Choroid plexus epithelial cell (primary cell): ENCODE measurements around the gene ABHD14A.

Source experiments
- DNase-seq: peaks from one replicate; pipeline ENCODE4 v3.0.0-alpha.2; 2010; ENCODE audit warnings: low read depth
- H3K4me3 ChIP-seq: 2 replicates; pipeline ENCODE4 v1.5.1; 2011; ENCODE audit warnings: low read depth, mild to moderate bottlenecking, control low read depth, low read length, moderate library complexity
- TF ChIP-seq, protein P1 (sequence below): conservative IDR thresholded peaks from 2 replicates; pipeline ENCODE4 v1.5.1; 2011; ENCODE audit warnings: low read depth, mild to moderate bottlenecking, control low read depth, inconsistent platforms, low read length, moderate library complexity

Gene ABHD14A

DNA sequence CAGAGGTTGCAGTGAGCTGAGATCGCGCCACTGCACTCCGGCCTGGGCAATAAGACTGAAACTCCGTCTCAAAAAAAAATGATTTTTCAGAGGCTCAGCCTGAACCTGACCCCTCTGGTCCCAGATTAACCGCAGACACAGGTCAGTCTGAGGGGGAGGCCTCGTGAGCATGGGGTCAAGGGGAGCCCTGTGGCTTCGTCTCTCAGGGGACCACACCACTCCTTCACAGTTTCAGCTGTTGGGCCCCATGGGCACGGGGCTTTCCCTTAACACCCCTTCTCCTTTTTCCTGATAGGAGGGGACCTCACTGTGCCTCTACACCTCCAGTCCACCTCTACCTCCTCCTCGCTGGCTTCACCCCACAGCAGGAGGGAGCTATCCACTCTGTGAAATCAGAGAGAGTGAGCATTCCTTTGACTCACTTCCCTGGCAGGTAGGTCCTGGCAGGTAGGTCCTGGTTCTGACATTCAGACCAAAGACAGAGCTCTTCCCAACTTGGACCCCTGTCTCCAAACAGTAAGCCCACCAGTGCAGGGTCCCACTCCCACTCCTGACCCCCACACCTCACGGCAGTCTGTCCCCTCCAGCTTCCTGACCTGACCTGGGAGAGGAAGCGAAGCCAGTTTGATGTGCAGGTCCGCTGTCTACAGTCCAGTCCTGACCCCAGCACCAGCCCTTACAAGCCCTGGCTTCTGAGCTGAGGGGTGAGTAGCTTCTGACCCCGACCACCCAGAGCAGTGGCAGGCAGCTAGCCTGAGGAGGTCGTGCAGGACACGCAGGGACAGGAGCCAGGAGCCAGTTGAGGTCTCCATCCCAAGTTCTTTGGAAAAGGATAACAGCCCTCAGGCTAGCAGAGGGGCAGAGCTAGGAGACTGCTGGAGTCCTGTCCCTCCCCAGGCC lies 42.1 kb upstream of the ABHD14A start:
- TF ChIP-seq, protein P1, sequence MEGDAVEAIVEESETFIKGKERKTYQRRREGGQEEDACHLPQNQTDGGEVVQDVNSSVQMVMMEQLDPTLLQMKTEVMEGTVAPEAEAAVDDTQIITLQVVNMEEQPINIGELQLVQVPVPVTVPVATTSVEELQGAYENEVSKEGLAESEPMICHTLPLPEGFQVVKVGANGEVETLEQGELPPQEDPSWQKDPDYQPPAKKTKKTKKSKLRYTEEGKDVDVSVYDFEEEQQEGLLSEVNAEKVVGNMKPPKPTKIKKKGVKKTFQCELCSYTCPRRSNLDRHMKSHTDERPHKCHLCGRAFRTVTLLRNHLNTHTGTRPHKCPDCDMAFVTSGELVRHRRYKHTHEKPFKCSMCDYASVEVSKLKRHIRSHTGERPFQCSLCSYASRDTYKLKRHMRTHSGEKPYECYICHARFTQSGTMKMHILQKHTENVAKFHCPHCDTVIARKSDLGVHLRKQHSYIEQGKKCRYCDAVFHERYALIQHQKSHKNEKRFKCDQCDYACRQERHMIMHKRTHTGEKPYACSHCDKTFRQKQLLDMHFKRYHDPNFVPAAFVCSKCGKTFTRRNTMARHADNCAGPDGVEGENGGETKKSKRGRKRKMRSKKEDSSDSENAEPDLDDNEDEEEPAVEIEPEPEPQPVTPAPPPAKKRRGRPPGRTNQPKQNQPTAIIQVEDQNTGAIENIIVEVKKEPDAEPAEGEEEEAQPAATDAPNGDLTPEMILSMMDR = no peak
- DNase-seq = no peak

DNA sequence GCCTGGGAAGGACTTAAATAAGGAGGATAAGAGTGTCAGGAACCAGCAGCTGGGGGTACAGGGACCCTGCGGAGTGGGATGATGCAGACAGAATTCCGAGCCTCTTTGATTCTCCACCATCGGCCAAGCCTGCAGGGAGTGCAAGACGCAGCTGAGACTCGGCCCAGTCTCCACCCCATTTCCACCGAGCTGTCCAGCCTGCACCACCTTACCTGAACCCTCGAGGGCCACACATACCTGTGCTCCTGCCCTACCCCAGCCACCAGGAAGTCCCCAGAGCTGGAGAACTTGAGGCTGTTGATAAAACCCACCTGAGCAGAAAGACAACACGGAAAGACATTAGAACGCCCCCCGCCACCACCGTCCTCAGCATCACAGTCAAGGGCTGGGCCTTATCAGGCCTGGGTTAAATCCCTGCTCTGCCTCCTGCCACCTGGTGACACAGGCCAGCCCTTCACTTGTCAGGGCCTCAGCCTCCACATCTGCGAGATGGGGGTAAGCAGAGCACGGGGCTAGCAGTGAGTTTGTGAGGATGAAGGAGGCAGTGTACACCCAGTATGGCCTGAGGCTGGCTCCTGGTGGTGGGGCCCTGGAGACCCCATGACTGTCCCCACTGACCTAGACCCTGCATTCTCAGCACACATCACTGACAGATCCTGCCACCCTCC lies 41.3 kb upstream of the ABHD14A start:
- H3K4me3 ChIP-seq = no peak overlapping the region
- TF ChIP-seq, protein P1 = no peak
- DNase-seq = no peak

More for the DNA sequence above, 42.1 kb upstream of the ABHD14A start:
- no peak overlapping the region for H3K4me3 ChIP-seq

DNA sequence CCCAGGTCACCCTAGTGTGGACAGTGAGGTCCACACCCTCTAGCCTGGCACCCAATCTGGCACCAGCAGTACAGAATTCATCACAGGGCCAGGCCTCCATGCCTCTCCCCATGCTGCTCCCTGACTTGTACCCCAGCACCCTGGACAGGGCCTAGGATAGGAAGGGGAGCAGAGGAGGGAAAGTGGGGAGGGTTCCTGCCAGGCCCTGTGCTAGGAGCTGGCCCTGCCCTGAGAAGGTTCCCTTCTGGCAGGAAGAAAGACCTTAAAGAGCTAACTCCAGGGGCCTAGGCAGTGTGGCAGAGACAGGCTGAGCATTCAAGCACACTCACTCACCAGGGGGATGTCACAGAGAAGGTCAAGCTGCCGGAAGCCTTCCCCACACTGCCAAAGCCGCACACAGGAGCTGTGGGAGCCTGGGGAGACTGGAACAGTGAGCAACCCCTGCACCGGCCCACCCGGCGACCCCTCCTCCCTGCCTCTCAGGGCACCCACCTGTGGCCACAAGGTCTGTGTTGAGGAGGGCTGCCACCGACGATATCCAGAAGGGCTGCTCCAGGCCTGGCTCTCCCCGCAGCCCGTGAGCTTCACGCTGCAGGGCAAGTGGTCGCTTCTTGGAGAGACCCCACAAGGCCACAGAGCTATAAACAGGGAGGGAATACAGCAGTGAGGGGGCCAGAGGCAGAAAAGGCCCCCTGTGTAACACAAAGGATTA lies 40.6 kb upstream of the ABHD14A start:
- TF ChIP-seq, protein P1 = no peak
- no peak overlapping the region for H3K4me3 ChIP-seq
- DNase-seq = no peak

DNA sequence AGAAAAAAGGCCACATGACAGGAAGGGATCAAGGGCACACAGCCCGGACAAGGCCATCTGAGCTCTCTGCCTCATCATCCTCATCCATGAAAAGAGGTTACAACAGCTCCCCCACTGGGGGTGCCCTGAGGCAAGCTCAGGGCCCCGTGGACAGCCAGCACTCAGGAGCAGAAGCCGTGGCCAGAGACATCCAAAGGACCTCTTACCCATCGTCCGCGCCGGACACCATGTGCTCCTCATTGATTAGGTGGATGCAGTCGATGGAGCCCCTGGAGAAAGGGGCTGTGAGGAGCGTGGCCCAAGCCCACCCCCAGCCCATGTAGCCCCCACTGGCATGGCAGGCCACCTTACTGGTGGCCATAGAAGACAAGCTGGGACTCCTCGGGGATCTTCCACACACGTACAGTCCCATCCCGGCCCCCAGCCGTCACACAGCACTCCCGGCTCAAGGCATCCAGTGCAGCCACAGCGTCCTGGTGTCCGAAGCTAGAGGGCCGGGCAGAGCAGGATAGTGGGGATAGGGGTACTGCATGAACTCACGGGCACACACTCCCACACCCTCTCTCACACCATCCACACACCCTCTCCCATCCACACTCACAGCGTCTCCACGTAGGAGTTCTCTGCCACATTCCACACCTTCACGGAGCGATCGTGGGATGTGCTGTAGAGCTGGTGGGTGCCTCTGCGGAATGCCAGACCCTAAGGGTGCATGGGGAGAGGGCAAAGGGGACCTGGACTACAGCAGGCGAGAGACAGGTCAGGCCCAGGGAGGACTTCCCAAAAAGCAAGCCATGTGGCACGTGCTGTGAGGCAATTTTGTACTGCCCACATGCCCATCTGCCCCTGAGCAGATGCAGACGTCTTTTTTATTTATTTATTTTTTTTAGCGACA lies 39.6 kb upstream of the ABHD14A start:
- no peak for DNase-seq
- TF ChIP-seq, protein P1 = no peak
- H3K4me3 ChIP-seq = no peak overlapping the region

DNA sequence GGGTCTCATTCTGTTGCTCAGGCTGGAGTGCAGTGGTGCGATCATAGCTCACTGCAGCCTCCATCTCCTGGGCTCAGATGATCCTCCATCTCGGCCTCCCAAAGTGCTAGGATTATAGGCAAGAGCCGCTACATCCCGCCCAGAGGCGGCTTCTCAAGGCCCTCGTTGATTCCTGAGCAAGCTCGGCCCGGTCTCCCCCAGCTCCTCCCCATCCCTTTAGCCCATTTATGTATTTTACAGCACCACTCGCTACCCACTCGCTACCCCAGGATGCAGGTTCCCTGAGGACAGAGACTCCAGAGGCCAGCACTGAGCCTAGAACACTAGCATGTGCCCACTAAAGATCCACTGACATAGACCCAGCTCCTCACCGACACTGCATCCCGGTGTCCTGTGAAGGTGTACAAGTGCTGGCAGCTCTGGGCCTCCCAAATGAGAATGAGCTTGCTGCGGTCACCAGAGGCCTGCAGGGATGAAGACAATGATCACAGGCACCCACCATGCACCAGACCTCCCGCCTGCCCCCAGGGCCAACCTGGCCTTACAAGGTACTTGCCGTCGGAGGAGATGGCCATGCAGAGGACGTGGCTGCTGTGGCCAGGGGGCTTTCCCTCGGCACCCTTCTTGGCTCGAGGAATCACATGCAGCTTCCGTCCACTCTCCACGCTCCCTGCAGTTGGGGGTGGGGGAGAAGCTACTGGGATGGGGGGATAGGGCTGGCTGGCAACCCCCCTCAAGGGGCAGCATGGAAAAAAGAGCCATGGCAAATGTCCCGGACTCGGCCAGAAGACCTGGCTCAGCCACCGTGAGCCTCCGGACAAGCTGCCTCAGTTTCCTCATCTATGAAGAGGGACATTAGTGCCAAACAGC lies 38.7 kb upstream of the ABHD14A start:
- DNase-seq = no peak
- TF ChIP-seq, protein P1 = no peak
- H3K4me3 ChIP-seq = no peak overlapping the region
